Liver (tissue), 9 donors: ENCODE data around the gene CAMK1G. TPM values are rescaled to one million over a fixed set of nuclear protein-coding genes. Genes with fewer than 3 reads are reported as not detected.

ENCODE experiments used
- DNase-seq: peaks from one replicate; pipeline ENCODE4 v3.0.0-alpha.2; 2017; ENCODE audit warnings: low spot score
- H3K27ac ChIP-seq, 2 donors: one replicate each; pipeline ENCODE4 v1.7.0; 2013; ENCODE audit warnings: inconsistent platforms in 2 of 2, low read length in 2 of 2, control low read depth in 1 of 2, low read depth in 1 of 2, mild to moderate bottlenecking in 1 of 2
- H3K27me3 ChIP-seq, 4 donors: one replicate each; pipeline versions ENCODE4 v1.6.1 to v1.7.0; 2013; ENCODE audit warnings: low read length in 3 of 4, inconsistent platforms in 1 of 4, mild to moderate bottlenecking in 1 of 4, moderate library complexity in 1 of 4; ENCODE audit not compliant: control insufficient read depth in 4 of 4, insufficient read depth in 4 of 4
- H3K36me3 ChIP-seq, 4 donors: one replicate each; pipeline versions ENCODE4 v1.6.1 to v1.7.0; 2013; ENCODE audit warnings: low read length in 3 of 4, mild to moderate bottlenecking in 3 of 4, low read depth in 1 of 4, moderate library complexity in 1 of 4; ENCODE audit not compliant: control insufficient read depth in 4 of 4, insufficient read depth in 3 of 4
- H3K4me1 ChIP-seq, 4 donors: one replicate each; pipeline versions ENCODE4 v1.6.1 to v1.7.0; 2013; ENCODE audit warnings: low read length in 3 of 4, mild to moderate bottlenecking in 3 of 4, moderate library complexity in 1 of 4; ENCODE audit not compliant: control insufficient read depth in 4 of 4, insufficient read depth in 4 of 4
- H3K4me3 ChIP-seq, 3 donors: one replicate each; pipeline versions ENCODE4 v1.6.1 to v1.7.0; 2013; ENCODE audit warnings: low read length in 3 of 3, control low read depth in 1 of 3, low read depth in 1 of 3, mild to moderate bottlenecking in 1 of 3
- H3K9ac ChIP-seq, 2 donors: one replicate each; pipeline ENCODE4 v1.7.0; 2013; ENCODE audit warnings: low read length in 2 of 2, mild to moderate bottlenecking in 2 of 2, moderate library complexity in 2 of 2, control low read depth in 1 of 2, low read depth in 1 of 2
- H3K9me3 ChIP-seq, 4 donors: one replicate each; pipeline versions ENCODE4 v1.6.1 to v1.7.0; 2013; ENCODE audit warnings: low read length in 3 of 4; ENCODE audit not compliant: control insufficient read depth in 4 of 4
- CTCF ChIP-seq: fragments of 150-350 bp; IDR thresholded peaks from 2 replicates; pipeline ENCODE4 v1.5.1; 2017; ENCODE audit warnings: improper control_type of control experiment, low read depth, low read length; ENCODE audit not compliant: missing input control
- FOXA1 ChIP-seq: IDR thresholded peaks from 2 replicates; pipeline ENCODE4 v1.6.1; 2016; ENCODE audit warnings: antibody characterized with exemption
- GABPA ChIP-seq, 2 donors: IDR thresholded peaks in 1 of 2; conservative IDR thresholded peaks in 1 of 2; 2 replicates each; pipeline ENCODE4 v1.6.1; 2016; ENCODE audit warnings: antibody characterized with exemption in 2 of 2, mild to moderate bottlenecking in 1 of 2, moderate library complexity in 1 of 2
- HNF4G ChIP-seq: IDR thresholded peaks from 2 replicates; pipeline ENCODE4 v1.6.1; 2016; ENCODE audit warnings: antibody characterized with exemption
- JUND ChIP-seq, 2 donors: IDR thresholded peaks; 2 replicates each; pipeline ENCODE4 v1.6.1; 2016; ENCODE audit warnings: antibody characterized with exemption in 2 of 2
- RAD21 ChIP-seq, 2 donors: IDR thresholded peaks; 2 replicates each; pipeline ENCODE4 v1.6.1; 2016; ENCODE audit warnings: antibody characterized with exemption in 2 of 2, mild to moderate bottlenecking in 2 of 2
- RXRA ChIP-seq, 2 donors: IDR thresholded peaks; 2 replicates each; pipeline ENCODE4 v1.6.1; 2017 to 2018; ENCODE audit warnings: antibody characterized with exemption in 2 of 2, mild to moderate bottlenecking in 1 of 2
- SP1 ChIP-seq: IDR thresholded peaks from 2 replicates; pipeline ENCODE4 v1.6.1; 2018; ENCODE audit warnings: antibody characterized with exemption, mild to moderate bottlenecking
- YY1 ChIP-seq: IDR thresholded peaks from 2 replicates; pipeline ENCODE4 v1.6.1; 2016; ENCODE audit warnings: antibody characterized with exemption, mild to moderate bottlenecking
- ZBTB33 ChIP-seq: IDR thresholded peaks from 2 replicates; pipeline ENCODE4 v1.6.1; 2016; ENCODE audit warnings: antibody characterized with exemption
- WGBS: extraction: QIAGEN DNeasy Blood & Tissue Kit; methylation state at CpG from one replicate; pipeline ENCODE4 v1.1.7; 2013; 5-methylcytosine and 5-hydroxymethylcytosine counted together
- polyA plus RNA-seq, 2 donors: library from polyadenylated mRNA; stranded (reverse) in 1 of 2; unstranded in 1 of 2; fragments of 200-250 nt in 1 of 2; fragments of >200 nt in 1 of 2; fragmentation: Nextera tagmentation in 1 of 2; extraction: Ambion mirVana in 1 of 2; gene quantifications; one replicate each; pipeline versions ENCODE4 v1.2.1 to v1.2.3, GENCODE V29; 2013 to 2015
- total RNA-seq, 2 donors: library from RNA; depleted of rRNA; stranded (reverse); fragments of >200 nt; gene quantifications; one replicate each; pipeline ENCODE4 v1.2.3, GENCODE V29; 2014
- TF ChIP-seq, protein P1 (sequence below): IDR thresholded peaks from 2 replicates; pipeline ENCODE4 v1.6.1; 2016; ENCODE audit warnings: antibody characterized with exemption, mild to moderate bottlenecking
- TF ChIP-seq, protein P2 (sequence below): IDR thresholded peaks from 2 replicates; pipeline ENCODE4 v1.6.1; 2016; ENCODE audit warnings: antibody characterized with exemption
- donor health status: healthy.
- donor health status: healthy.
- donor health status: healthy.
- donor health status: healthy.
- donor health status: healthy.

Gene CAMK1G
- total and polyA plus RNA-seq, 4 donors = 0.03 to 0.25 (median 0.14) TPM; not detected in 1

- H3K27ac ChIP-seq = no peak overlapping the region
- H3K9me3 ChIP-seq = no peaks in the 10 kb centered on the region
- H3K4me1 ChIP-seq = no peaks in the 10 kb centered on the region
- DNase-seq = no peak
- no peaks in the 10 kb centered on the region for H3K27me3 ChIP-seq
- H3K36me3 ChIP-seq = no peaks in the 10 kb centered on the region
- TF ChIP-seq GABPA (IDR thresholded peaks at IDR 0.05 in 1 of 2, conservative IDR thresholded peaks at IDR 0.05 in 1 of 2) = no peak
- TF ChIP-seq ZBTB33 = no peak
- TF ChIP-seq, protein P1, sequence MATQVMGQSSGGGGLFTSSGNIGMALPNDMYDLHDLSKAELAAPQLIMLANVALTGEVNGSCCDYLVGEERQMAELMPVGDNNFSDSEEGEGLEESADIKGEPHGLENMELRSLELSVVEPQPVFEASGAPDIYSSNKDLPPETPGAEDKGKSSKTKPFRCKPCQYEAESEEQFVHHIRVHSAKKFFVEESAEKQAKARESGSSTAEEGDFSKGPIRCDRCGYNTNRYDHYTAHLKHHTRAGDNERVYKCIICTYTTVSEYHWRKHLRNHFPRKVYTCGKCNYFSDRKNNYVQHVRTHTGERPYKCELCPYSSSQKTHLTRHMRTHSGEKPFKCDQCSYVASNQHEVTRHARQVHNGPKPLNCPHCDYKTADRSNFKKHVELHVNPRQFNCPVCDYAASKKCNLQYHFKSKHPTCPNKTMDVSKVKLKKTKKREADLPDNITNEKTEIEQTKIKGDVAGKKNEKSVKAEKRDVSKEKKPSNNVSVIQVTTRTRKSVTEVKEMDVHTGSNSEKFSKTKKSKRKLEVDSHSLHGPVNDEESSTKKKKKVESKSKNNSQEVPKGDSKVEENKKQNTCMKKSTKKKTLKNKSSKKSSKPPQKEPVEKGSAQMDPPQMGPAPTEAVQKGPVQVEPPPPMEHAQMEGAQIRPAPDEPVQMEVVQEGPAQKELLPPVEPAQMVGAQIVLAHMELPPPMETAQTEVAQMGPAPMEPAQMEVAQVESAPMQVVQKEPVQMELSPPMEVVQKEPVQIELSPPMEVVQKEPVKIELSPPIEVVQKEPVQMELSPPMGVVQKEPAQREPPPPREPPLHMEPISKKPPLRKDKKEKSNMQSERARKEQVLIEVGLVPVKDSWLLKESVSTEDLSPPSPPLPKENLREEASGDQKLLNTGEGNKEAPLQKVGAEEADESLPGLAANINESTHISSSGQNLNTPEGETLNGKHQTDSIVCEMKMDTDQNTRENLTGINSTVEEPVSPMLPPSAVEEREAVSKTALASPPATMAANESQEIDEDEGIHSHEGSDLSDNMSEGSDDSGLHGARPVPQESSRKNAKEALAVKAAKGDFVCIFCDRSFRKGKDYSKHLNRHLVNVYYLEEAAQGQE = no peak
- TF ChIP-seq JUND (IDR thresholded peaks at IDR 0.05) = no peak
- TF ChIP-seq YY1 = no peak
- no peak for TF ChIP-seq HNF4G
- TF ChIP-seq CTCF = no peak
- TF ChIP-seq RXRA (IDR thresholded peaks at IDR 0.05) = no peak
- TF ChIP-seq, protein P2, sequence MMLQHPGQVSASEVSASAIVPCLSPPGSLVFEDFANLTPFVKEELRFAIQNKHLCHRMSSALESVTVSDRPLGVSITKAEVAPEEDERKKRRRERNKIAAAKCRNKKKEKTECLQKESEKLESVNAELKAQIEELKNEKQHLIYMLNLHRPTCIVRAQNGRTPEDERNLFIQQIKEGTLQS = no peak
- TF ChIP-seq SP1 = no peak
- no peak for TF ChIP-seq FOXA1
- H3K9ac ChIP-seq = no peak overlapping the region
- 78% methylated on average over 3 of the region's 3 CpGs for WGBS
- H3K4me3 ChIP-seq = no peak overlapping the region
These were observed 23.0 kb upstream of the CAMK1G start for GRCh38 chr1:209560529-209560928.

DNA sequence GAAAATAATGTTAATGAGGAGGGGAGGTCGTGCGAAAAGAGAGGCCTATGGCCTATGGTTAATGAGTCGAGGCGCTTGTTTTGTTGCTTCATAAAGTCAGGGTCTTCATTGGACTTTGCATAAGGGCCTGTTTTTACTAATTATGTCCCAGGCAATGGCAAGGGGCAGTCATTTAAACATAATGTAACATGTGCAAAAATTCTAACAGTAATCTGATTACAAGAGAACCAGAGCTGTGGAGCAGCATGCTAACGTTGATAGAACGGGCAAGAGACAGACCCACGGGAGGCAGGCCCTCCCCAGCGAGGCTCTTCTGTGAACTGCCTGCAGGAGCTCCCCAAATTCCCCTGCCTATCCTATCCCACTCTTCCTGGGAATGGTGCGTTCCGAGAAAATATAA lies 22.6 kb upstream of the CAMK1G start:
- H3K27me3 ChIP-seq = no peaks in the 10 kb centered on the region
- H3K4me3 ChIP-seq = no peak overlapping the region
- no peaks in the 10 kb centered on the region for H3K9me3 ChIP-seq
- DNase-seq = no peak
- H3K27ac ChIP-seq = no peak overlapping the region
- H3K4me1 ChIP-seq = no peaks in the 10 kb centered on the region
- TF ChIP-seq RAD21 (IDR thresholded peaks at IDR 0.05) = no peak
- H3K9ac ChIP-seq = no peak overlapping the region
- no peaks in the 10 kb centered on the region for H3K36me3 ChIP-seq
- WGBS = 91% methylated on average over 10 of the region's 10 CpGs
